HT1080 (cell line): ENCODE results near the gene CPTP. TPM values are rescaled to one million over a fixed set of nuclear protein-coding genes. Genes with fewer than 3 reads are reported as not detected.
"Not testable (repeated sequence)": the region's sequence is repeated elsewhere in the genome, so short reads cannot be mapped to it uniquely, and the experiment has no call there.

Source experiments
- DNase-seq: peaks from one replicate; pipeline ENCODE4 v3.0.0-alpha.2; 2015; ENCODE audit warnings: low read depth
- total RNA-seq: library from RNA; depleted of rRNA; stranded (reverse); fragments of >200 nt; shearing (Covaris generic); gene quantifications from 2 replicates; pipeline ENCODE4 v1.2.3, GENCODE V29; 2014

CPTP gene
- total RNA-seq, 1 experiment from 2014 or later, result 55.0 TPM

DNA sequence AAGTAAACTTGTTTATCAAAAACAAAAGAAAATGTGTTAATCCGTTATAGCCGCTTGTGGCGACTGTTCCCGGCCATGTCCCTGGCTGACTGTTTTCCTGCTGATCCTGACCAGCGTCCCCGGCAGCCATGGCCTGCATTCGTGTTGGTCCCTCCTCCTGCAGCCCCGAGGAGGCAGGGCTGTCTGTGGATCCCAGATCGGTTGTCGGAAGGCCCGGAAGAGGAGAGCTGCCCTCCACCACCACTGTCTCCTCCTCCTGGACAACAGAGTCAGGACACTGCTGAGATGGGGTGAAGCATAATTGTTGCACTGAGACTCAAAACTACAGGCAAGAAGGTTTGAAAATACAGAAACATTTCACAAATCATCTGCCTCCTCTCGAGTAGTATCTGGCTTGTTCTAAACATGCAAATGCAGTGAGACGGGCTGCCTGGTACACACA is 37.4 kb downstream of the CPTP start:
- no peak for DNase-seq

GRCh38 chr1:1364266-1364665 is 39.7 kb downstream of the CPTP start:
- DNase-seq, result no peak

GRCh38 chr1:1365875-1366698 is 41.5 kb downstream of the CPTP start:
- no peak for DNase-seq

DNA sequence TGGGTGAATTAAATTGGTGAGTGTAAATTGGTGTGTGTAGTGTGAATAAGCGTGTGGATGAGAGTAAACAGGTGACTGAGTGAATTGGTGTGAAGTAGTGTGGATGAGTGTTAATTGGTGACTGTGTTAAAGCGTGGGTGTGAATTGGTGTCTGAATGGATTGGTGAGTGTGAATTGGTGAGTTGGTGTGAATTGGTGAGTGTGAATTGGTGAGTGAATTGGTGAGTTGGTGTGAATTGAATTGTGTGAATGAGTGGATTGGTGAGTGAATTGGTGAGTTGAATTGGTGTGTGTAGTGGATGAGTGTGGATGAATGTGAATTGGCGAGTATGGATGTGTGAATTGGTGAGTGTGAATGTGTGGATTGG is 42.1 kb downstream of the CPTP start:
- DNase-seq, result no peak

DNA sequence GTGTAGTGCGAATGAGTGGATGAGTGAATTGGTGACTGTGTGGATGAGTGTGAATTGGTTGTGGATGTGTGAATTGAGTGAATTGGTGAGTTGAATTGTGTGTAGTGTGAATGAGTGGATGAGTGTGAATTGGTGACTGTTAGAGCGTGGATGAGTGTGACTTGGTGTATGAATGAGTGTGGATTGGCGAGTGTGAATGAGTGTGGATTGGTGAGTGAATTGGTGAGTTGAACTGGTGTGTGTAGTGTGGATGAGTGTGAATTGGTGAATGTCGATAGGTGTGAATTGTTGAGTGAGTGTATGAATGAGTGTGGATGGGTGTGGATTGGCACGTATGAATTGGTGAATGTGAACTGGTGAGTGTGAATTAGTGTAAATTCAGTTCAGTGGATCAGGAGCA is 42.7 kb downstream of the CPTP start:
- DNase-seq, result no peak

DNA sequence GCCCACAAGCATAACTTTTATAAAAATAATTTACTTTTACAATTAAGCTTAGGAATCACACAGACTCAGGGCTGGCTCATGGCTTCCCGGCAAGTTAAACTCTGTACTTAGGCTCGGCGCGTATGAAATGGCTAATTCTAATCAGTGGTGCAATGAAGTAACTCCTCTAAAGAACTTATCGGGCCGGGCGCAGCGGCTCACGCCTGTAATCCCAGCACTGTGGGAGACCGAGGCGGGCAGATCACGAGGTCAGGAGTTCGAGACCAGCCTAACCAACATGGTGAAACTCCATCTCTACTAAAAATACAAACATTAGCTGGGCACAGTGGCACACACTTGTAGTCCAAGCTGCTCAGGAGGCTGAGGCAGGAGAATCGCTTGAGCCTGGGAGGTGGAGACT is 45.5 kb downstream of the CPTP start:
- DNase-seq, result not testable (repeated sequence)

- DNase-seq, result no peak
These were observed 46.2 kb downstream of the CPTP start for GRCh38 chr1:1370771-1371300.

DNA sequence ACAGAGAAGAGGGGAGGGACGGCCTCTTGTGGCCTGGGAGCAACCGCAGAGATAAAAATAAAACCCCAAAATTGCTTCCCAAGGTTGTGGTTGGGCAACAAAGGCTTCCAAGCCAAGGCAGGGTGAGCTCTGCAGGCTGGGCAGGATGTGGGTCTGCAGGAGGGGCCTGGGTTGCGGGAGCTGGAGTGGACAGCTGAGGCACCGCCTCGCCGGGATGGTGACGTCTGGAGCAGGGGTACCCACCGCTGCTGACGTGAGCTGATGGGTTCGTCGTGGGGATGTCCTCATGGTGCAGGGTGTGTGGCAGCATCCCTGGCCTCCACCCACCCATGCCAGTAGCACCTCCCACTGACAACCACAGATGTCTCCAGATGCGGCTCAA is 46.8 kb downstream of the CPTP start:
- no peak for DNase-seq

DNA sequence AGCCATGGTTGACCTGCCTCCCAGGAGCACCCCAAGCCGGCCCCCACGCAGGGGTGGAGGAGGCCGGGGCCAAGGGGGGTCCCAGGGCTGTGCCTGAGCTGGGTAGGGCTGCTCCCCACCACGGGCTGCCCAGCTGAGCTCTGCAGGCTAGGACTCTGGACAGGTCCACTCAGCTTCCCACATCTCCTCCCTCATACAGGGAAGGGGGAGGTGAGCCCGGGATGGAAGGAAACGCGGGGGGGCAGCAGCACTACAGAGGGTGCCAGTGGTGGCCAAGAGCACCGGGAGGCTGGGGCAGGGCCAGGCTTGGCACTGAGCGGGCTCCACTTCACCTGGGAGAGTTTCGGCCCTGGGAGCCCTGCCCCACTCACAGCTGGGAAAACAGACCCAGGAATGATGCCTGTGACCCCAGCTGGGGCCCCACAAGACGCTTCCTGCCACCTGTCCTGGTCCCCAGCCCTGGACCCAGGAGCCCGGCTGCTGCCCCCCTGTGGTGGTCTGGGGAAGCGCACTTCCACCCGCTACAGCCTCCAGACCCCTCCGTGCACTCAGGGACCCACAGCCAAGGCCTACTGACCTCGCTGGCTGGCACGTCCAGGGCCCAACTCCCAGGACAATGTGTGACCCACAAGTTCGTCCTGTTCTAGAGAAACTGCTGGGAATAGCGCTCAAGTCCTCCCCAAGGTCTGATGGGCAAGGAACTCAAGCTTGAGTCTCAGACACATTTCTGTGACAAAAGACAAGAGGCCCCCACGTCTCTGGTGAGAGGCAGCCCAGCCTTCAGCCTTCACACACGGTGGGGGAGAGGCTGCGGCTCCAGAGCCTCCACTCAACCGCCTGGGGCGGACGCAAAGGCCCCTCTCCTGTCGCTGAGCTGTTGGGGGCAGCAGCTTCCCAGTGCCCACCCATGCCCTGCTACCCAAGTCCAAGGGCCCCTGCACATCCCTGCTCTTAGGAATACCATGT is 47.4 kb downstream of the CPTP start:
- peak; percentile 57 for DNase-seq

GRCh38 chr1:1373051-1373814 is 48.6 kb downstream of the CPTP start:
- DNase-seq, result no peak

DNA sequence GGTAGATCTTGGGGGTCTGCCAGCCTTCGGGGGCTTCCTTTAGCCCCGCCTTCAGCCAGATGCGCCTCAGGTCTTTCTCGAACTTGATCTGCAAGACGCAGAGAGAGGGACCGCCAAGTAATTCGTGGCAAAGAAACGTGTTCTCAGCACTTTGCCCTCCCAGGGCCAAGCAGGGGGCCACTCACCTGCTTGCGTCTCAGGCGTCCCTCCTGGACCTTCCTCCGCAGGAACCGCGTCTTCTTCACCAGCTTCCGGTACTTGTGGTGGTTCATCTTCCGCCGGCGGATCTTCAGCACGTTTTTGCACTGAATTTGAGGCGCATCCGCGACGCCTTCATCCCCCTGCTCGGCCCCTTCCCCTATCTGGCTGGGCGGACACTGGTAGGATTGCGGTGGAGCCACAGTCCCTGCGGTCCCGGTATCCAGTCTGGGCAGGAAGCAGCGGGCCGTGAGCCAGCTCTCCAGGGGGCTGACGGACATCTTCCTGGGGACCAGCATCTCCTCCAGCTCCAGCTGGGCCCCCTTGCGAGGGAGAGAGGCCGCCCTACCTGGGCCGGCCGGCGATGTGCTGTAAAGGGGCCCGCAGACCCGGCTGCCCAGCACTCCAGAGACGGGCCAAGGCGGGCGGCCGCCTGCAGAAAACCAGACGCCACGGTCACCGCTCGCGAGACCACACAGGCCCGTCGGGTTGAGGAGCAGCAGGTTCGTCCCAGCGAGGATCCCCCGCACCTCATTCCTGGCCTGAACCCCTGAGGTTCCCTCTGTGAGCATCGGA is 49.4 kb downstream of the CPTP start:
- DNase-seq, result no peak

- DNase-seq, result no peak
These were observed 50.0 kb downstream of the CPTP start for GRCh38 chr1:1374589-1374928.

- peak; percentile 100 for DNase-seq
These were observed 50.5 kb downstream of the CPTP start, which contains the start of gene AURKAIP1 for GRCh38 chr1:1374929-1375662. TSS of gene AURKAIP1 (minus strand) at chr1:1375207. CDS start at chr1:1374756, 451 bp downstream.

GRCh38 chr1:1376551-1377226 is 52.1 kb downstream of the CPTP start:
- DNase-seq, result no peak

GRCh38 chr1:1377540-1378205 is 53.1 kb downstream of the CPTP start:
- no peak for DNase-seq
